Activated T-cell treated with anti-CD3 and anti-CD28 coated beads, Interleukin-2, amount 50 U/mL, for 1 hour (primary cell): ENCODE measurements around the gene ETAA1.

Experiments
- DNase-seq: peaks from one replicate; pipeline ENCODE4 v3.0.0-alpha.2; 2020

Gene ETAA1

DNA sequence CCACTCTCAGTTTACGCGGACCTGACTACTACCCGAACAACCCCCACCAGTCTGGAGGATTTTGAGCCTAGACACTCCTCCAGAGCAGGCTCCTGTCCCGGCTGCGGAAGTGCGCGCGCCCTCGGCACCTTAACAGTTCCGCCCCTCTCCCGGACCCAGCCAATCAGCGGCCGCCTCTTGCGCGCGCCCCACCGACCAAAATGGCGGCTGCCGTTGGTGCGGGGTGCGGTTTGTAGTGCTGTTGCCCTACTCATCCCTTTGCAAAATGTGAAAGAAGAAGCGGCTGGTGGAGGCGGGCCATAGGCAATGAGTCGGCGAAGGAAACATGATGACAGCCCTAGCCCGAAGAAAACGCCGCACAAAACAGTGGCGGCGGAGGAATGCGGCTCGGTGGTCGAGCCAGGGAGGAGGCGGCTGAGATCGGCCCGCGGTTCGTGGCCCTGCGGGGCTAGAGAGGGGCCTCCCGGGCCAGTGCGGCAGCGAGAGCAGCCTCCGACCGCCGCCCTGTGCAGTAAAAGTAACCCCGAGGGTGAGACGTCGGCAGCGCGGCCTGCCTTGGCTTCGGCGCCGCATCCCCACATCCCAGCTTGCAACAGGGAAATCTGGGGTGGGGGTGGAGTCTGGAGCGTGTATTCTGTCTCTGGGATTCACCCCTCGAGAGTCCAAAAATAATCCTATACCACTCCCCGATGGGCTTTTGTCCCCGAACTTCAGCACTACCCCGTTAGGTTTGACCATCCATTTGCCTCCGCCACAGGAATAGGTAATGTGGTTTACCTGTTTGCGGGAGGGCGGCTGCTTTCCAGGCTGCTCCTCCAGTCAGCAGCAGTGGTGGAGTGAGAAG lies at the start of gene ETAA1:
ETAA1 (plus strand) TSS at position 191 of the 844 bp plus-strand sequence; CDS start at position 307, 116 bp downstream.
- DNase-seq, result peak; percentile 94

DNA sequence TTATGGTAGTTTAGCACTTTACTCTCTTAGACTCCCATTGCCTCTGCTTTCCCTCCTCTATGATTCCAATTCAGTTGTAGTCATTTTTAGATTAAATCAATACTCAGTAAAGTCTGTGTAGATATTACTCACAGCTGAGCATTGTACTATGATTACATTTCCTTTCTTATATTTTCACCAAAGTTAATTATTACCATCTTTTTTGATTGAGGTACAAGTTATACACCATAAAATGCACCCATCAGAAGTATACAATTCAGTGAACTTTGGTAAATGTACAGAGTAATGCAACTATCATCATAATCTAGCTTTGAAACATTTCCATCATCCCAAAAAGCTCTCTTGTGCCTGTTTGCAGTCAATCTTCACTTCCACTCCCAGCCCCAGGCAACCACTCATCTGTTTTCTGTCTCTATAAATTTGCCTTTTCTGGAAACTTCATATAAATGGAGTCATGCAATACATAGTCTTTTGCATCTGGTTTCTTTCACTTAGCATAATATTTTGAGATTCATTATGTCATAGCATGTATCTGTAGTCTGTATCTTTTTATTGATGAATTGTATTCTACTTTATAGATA lies 30.2 kb upstream of the ETAA1 start:
- DNase-seq, result no peak

DNA sequence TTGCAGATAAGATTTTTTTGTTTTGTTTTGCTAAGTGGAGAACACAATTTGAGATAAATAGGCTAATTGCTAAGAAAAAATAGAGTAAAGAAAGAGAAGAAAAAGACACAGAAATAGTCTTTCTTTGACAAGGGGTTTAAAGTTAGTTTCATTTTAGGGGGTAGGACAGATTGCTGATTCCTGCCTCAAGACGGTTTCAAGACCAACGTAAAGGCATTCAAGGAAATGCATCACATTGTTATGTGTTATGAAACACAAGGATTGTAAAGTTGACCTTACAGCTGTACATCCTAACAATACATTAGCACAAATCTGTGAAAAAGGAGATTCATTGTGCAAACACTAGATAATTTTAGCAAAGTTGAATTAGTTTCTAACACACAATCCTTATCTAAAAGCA lies 22.7 kb upstream of the ETAA1 start:
- no peak for DNase-seq

- DNase-seq, result no peak
Observed at GRCh38 chr2:67374949-67375348, 22.2 kb upstream of the ETAA1 start.

- no peak for DNase-seq
Observed at GRCh38 chr2:67378555-67378954, 18.6 kb upstream of the ETAA1 start.

- DNase-seq, result no peak
Observed at GRCh38 chr2:67379048-67379447, 18.1 kb upstream of the ETAA1 start.

GRCh38 chr2:67384123-67384822 lies 12.9 kb upstream of the ETAA1 start:
- no peak for DNase-seq

- DNase-seq, result no peak
Observed at GRCh38 chr2:67388680-67389079, 8.5 kb upstream of the ETAA1 start.

DNA sequence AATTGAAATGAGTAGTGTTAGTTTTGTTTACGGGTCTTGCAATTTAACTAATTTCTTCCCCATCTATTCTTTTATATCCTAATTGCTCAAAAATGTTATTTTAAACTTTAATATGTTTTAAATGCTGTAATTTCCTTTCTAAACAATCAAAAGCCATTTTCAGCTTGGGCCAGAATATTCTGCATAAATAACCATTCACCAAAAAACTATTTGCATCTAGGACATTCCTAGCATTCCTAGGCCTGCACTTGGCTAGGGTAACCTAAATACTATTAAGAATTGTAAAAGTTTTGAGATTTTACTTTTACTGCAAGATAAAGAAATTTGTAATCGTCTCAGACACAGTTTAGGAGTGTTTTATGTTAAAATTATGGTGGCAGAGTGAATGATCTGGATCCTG lies 7.8 kb upstream of the ETAA1 start:
- DNase-seq, result no peak

- no peak for DNase-seq
Observed at GRCh38 chr2:67389788-67390187, 7.3 kb upstream of the ETAA1 start.

GRCh38 chr2:67393237-67393636 lies 3.9 kb upstream of the ETAA1 start:
- no peak for DNase-seq

DNA sequence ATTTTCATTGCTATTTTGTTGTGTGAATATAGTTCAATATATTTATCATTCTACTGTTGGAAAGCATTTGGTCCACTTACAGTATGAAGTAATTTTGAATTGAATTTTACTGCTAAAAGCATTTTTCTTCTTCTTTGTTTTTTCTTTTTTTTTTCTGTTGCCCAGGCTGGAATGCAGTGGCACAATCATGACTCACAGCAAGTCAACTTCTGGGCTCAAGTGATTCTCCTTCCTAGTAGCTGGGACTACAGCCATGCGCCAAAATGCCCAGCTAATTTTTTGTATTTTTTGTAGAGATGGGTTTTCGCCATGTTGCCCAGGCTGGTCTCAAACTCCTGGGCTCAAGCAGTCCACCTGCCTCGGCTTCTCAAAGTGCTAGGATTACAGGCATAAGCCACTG lies 2.4 kb upstream of the ETAA1 start:
- no peak for DNase-seq

DNA sequence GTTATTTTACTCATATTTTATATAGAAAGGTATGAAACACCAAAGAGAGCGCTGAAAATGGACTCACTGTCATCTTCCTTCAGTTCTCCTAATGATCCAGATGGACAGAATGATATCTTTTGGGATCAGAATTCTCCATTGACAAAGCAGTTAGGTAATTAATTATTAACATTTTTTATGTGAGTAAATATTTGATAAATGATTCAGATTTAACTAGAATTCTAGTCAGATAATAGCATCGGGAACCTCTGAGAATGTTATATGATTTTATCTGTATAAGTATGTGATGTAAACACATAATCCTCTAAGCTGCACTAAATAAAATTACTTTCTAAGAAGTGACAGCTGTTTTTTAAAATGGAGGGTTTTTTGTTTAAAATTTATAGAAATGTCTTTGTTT lies 2.0 kb downstream of the ETAA1 start:
- DNase-seq, result no peak

DNA sequence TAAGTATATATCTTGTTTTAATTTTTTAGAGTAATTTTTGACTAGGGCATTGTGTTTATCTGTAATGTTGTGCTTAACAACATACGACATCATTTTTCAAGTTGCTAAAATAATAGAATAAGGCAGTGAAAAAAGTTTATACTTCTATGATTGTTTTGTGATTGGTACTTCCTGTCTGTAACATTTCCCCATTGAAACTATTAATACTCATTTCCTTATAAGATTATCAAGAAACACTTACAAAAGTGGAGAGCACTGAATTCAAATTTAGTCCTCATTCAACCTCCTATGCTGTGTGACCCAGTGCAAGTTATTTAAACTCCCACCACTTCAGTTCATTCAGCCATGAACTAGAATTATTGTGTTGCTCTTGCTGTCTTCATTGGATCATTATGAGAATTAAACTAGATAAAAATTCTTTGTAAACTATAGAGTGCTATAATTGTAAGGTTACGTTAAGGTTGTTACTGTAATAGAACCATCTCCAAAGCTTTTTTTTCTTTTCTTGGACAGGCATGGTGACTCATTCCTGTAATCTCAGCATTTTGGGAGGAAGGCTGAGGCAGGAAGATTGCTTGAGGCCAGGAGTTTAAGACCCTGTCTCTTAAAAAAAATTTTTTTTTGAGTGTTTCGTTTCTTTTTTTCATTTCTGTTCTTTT lies 2.8 kb downstream of the ETAA1 start:
- DNase-seq, result no peak

DNA sequence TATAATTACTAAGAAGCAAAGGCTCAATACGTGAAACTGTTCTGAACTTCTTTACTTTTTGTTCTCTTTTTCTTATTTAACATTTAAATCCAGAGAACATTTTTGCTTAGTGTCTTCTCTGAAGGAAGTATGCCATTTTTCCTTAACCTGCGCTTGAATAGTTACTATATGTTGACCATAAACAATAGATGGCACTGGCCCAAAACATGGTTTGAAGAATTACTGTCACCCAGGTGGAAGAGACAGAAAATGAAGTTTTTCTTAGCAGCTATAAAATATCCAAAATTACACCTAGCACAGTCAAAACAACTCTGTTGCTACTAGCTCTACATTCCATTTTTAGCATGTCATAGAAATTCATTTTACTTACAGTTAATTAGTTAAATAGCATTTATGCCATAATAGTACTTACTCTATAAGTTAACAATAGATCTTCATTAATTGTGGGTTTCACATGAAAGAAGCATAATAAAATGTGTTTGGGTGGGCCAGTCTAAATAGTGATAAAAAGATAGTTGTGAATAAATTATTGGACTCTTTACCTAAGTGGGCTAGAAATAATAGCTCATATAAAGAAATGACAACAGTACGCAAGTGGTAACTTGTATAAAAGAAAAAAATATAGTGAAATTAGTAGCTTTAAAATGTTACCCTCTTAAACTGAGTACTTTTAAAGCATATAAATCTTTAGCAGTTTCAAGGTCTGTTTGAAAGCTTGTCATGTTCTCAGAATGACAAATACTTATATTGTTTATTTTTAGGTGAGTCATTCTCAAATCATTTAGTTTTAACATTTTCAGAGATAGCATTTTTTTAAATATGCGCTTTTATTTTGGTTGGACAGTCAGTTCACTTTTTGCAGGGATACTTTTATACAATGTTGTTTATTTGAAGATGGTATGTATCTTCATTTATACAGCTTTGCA lies 3.7 kb downstream of the ETAA1 start:
- no peak for DNase-seq

- DNase-seq, result no peak
Observed at GRCh38 chr2:67408346-67408745, 11.2 kb downstream of the ETAA1 start.

- no peak for DNase-seq
Observed at GRCh38 chr2:67412424-67412823, 15.3 kb downstream of the ETAA1 start.

GRCh38 chr2:67414867-67415266 lies 17.7 kb downstream of the ETAA1 start:
- no peak for DNase-seq

- no peak for DNase-seq
Observed at GRCh38 chr2:67416136-67416535, 19.0 kb downstream of the ETAA1 start.

DNA sequence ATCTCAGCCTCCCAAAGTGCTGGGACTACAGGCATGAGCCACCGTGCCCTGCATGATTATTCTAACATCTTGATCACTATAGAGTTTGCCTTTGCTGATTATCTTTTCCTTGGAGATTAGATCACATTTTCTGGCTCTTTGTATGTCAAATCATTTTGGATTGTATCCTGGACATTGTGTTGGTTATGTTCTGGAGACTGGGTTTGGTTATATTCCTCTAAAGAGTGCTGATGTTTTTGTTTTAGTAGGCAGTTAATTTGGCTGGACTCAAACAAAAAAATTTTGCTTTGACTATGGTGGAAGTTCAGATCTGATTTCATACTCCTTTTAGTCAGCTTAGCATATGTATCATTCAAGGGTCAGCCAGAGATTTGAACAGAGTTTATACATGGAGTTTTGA lies 26.4 kb downstream of the ETAA1 start:
- DNase-seq, result no peak

- no peak for DNase-seq
Observed at GRCh38 chr2:67436221-67436620, 39.1 kb downstream of the ETAA1 start.

DNA sequence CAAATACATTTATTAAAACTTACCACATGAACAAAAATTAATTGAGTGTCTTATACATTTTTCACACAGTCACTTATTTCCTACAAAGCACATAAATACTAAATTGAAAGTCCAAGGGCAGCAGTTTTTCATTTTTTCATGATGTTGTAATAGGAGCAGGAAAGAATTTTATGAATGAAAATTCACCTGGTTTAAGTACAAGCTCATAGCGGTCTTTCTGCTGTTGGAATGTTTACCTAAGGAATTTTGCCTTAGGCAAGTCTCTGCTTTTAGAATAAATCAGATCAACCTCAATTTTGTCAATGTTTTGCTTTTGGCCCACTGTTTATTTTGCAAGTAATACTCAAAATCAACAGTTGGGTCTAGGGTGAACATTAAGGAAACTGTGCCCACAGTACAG lies 40.0 kb downstream of the ETAA1 start:
- DNase-seq, result no peak
